GM12873 (cell line): ENCODE measurements around the gene CHID1.

Experiments
- CTCF ChIP-seq: IDR thresholded peaks from 2 replicates; pipeline ENCODE4 v1.5.1; 2012; ENCODE audit warnings: low read depth, mild to moderate bottlenecking, moderate library complexity, low read length, control low read depth; ENCODE audit not compliant: insufficient read depth; ENCODE audit errors: missing control alignments

The CHID1 gene

GRCh38 chr11:869399-870126 lies 41.0 kb downstream of the CHID1 start:
- no peak for TF ChIP-seq CTCF

- TF ChIP-seq CTCF: no peak
Measured at GRCh38 chr11:868802-869201, 41.8 kb downstream of the CHID1 start.

GRCh38 chr11:868394-868793 lies 42.2 kb downstream of the CHID1 start:
- TF ChIP-seq CTCF: no peak

GRCh38 chr11:867856-868358 lies 42.7 kb downstream of the CHID1 start:
- no peak for TF ChIP-seq CTCF

- no peak for TF ChIP-seq CTCF
Measured at GRCh38 chr11:866481-866880, 44.1 kb downstream of the CHID1 start.

GRCh38 chr11:865462-866430 lies 44.9 kb downstream of the CHID1 start:
- TF ChIP-seq CTCF: no peak

GRCh38 chr11:864898-865297 lies 45.7 kb downstream of the CHID1 start:
- TF ChIP-seq CTCF: no peak
